Ovary (tissue), 9 donors: ENCODE measurements around the gene AFF2. TPM values are rescaled to one million over a fixed set of nuclear protein-coding genes. Genes with fewer than 3 reads are reported as not detected.

Experiments
- DNase-seq, 5 donors: peaks; one replicate each; pipeline ENCODE4 v3.0.0-alpha.2; 2019 to 2020
- H3K27ac ChIP-seq, 2 donors: fragments of 200-600 bp; one replicate each; pipeline versions ENCODE4 v1.5.1 to v1.8.0; 2019 to 2022
- H3K27me3 ChIP-seq: fragments of 200-600 bp; one replicate; pipeline ENCODE4 v1.8.0; 2022
- H3K36me3 ChIP-seq: fragments of 200-600 bp; sonication (generic); one replicate; pipeline ENCODE4 v1.5.1; 2019
- H3K4me1 ChIP-seq: one replicate; pipeline ENCODE4 v1.8.1; 2013; ENCODE audit warnings: mild to moderate bottlenecking, moderate library complexity; ENCODE audit not compliant: insufficient read depth
- H3K4me3 ChIP-seq: fragments of 200-600 bp; sonication (generic); one replicate; pipeline ENCODE4 v1.5.1; 2017
- H3K9me3 ChIP-seq, 2 donors: fragments of 200-600 bp in 1 of 2; sonication (generic) in 1 of 2; one replicate each; pipeline versions ENCODE4 v1.5.1 to v1.8.1; 2013 to 2019; ENCODE audit warnings: mild to moderate bottlenecking in 1 of 2, moderate library complexity in 1 of 2
- CTCF ChIP-seq, 3 donors: fragments of 450-650 bp in 2 of 3; fragments of 200-600 bp in 1 of 3; IDR thresholded peaks; one replicate each; pipeline versions ENCODE4 v1.5.1 to v1.8.0; 2016 to 2022; ENCODE audit warnings: antibody characterized with exemption in 3 of 3, mild to moderate bottlenecking in 1 of 3
- EP300 ChIP-seq: sonication (generic); formaldehyde crosslinking; IDR thresholded peaks from one replicate; pipeline ENCODE4 v1.6.1; 2017; ENCODE audit warnings: antibody characterized with exemption
- POLR2A ChIP-seq: fragments of 450-650 bp; IDR thresholded peaks from one replicate; pipeline ENCODE4 v1.6.1; 2017; ENCODE audit warnings: antibody characterized with exemption, mild to moderate bottlenecking, moderate library complexity
- WGBS, 3 donors: extraction: QIAGEN DNeasy Blood & Tissue Kit in 1 of 3; methylation state at CpG; one replicate each; pipeline versions ENCODE4 v1.1.5 to v1.1.7; 2013 to 2017; 5-methylcytosine and 5-hydroxymethylcytosine counted together
- intact Hi-C, 4 donors: fragments of 100-400 bp; cut with DNase I; formaldehyde crosslinking; loops; one replicate each; pipeline versions ENCODE4 v1.11.0 to v1.15.1; 2022 to 2023
- polyA plus RNA-seq, 2 donors: library from polyadenylated mRNA; stranded (reverse); fragments of 200-250 nt in 1 of 2; fragments of 350-450 nt in 1 of 2; fragmentation: Illumina TruSeq in 1 of 2; extraction: RNeasy Lipid Tissue Mini Kit (QIAGEN cat#74804) in 1 of 2; gene quantifications; one replicate each; pipeline ENCODE4 v1.2.3, GENCODE V29; 2013 to 2014
- total RNA-seq, 7 donors: library from RNA; depleted of rRNA in 2 of 7; stranded (reverse); fragments of >200 nt in 2 of 7; fragmentation: NEBNext Ultra II Directional in 3 of 7; extraction: Animal tissue kit (Norgen Biotek cat#: 25700) in 3 of 7; gene quantifications; one replicate each; pipeline versions ENCODE4 v1.1.0 to v1.2.4, GENCODE V29; 2016 to 2023
- donor health status: DM: no; HTN: no; CAD: no; lungs with moderate emphysema.
- donor health status: DM: no; HTN: no; CAD: no.
- donor health status: Bipolar disorder and iron deficiency.
- donor health status: DM: yes; HTN: yes; CAD: no.
- donor health status: DM: no; HTN: no; CAD: no.
- donor health status: DM: yes; HTN: yes; CAD: no.

AFF2 gene
- total and polyA plus RNA-seq, 9 donors, result 1.3 to 12.3 (median 4.6) TPM

- Histone ChIP-seq H3K4me1 (no peaks in the 10 kb centered on the region), H3K27ac (no peak overlapping the region), H3K9me3 (no peaks in the 10 kb centered on the region), H3K4me3 (no peak overlapping the region), H3K36me3 (no peaks in the 10 kb centered on the region), H3K27me3 (no peaks in the 10 kb centered on the region)
- WGBS, 3 donors, result 66 to 67% (median 66%) methylated on average over 4 of the region's 4 CpGs
- no peak for DNase-seq
- intact Hi-C loops, result no loop called here
- TF ChIP-seq EP300 (no peak), CTCF (IDR thresholded peaks at IDR 0.05) (no peak), POLR2A (no peak)
Measured at GRCh38 chrX:148872881-148873280, 372.5 kb downstream of the AFF2 start.

GRCh38 chrX:148874636-148875246 is 374.3 kb downstream of the AFF2 start:
- TF ChIP-seq CTCF (IDR thresholded peaks at IDR 0.05), result no peak
- TF ChIP-seq EP300, result no peak
- no peak for TF ChIP-seq POLR2A
- H3K36me3 ChIP-seq, result no peaks in the 10 kb centered on the region
- WGBS, 3 donors, result 69 to 70% (median 69%) methylated on average over 3 of the region's 3 CpGs
- no peak overlapping the region for H3K27ac ChIP-seq
- H3K4me1 ChIP-seq, result no peaks in the 10 kb centered on the region
- intact Hi-C loops, result no loop called here
- no peak overlapping the region for H3K4me3 ChIP-seq
- no peaks in the 10 kb centered on the region for H3K27me3 ChIP-seq
- no peak for DNase-seq
- no peaks in the 10 kb centered on the region for H3K9me3 ChIP-seq

GRCh38 chrX:148878371-148878770 is 378.0 kb downstream of the AFF2 start:
- TF ChIP-seq EP300, result no peak
- TF ChIP-seq POLR2A, result no peak
- TF ChIP-seq CTCF (IDR thresholded peaks at IDR 0.05), result no peak
- H3K27ac ChIP-seq, result no peak overlapping the region
- H3K4me1 ChIP-seq, result no peaks in the 10 kb centered on the region
- no peak overlapping the region for H3K4me3 ChIP-seq
- H3K36me3 ChIP-seq, result no peaks in the 10 kb centered on the region
- no peaks in the 10 kb centered on the region for H3K27me3 ChIP-seq
- no peak for DNase-seq
- no peaks in the 10 kb centered on the region for H3K9me3 ChIP-seq
- WGBS, 3 donors, result 72 to 82% (median 77%) methylated on average over 5 of the region's 5 CpGs
- intact Hi-C loops, result no loop called here

GRCh38 chrX:148885203-148885602 is 384.8 kb downstream of the AFF2 start:
- Histone ChIP-seq H3K4me1 (no peaks in the 10 kb centered on the region), H3K27me3 (no peaks in the 10 kb centered on the region), H3K36me3 (no peaks in the 10 kb centered on the region), H3K4me3 (no peak overlapping the region), H3K9me3 (no peaks in the 10 kb centered on the region), H3K27ac (no peak overlapping the region)
- intact Hi-C loops, result loop anchor here in 1 of 4 donors (10.0 kb wide), 1 partner anchor 220 kb away; no protein-coding TSS in a partner anchor
- TF ChIP-seq EP300, result no peak
- no peak for TF ChIP-seq CTCF (IDR thresholded peaks at IDR 0.05)
- no peak for TF ChIP-seq POLR2A
- DNase-seq, result no peak
- 62 to 72% (median 66%) methylated on average over 3 of the region's 3 CpGs for WGBS, 3 donors
